ENCODE data around the gene TUBB1.
A peak's percentile ranks its signal among the peaks of the same experiment; 100 is the strongest.
"Not testable (repeated sequence)": the region's sequence is repeated elsewhere in the genome, so short reads cannot be mapped to it uniquely, and the experiment has no call there.

TUBB1 gene

GRCh38 chr20:59040667-59041066 lies 21.4 kb downstream of the TUBB1 start:
- TF ChIP-seq EZH2 (optimal IDR thresholded peaks at IDR 0.05; ENCODE audit: low read depth, low read length) (no peak), EZH2phosphoT487 (IDR thresholded peaks at IDR 0.05; ENCODE audit: low read length) (no peak), CTCF (IDR thresholded peaks at IDR 0.05; ENCODE audit: low read length) (no peak)
- Histone ChIP-seq H3K79me2 (ENCODE audit: low read length) (peaks cover 69% of the 10 kb centered on the region), H3K4me2 (ENCODE audit: low read depth, low read length) (peak overlapping the region; percentile 72; the same call in 1 of the 2 replicates), H4K20me1 (ENCODE audit: insufficient read depth, low read length) (0 out of 2 replicates have a peak, but pooled peaks cover 4% of the 10 kb centered on the region), H3K4me1 (ENCODE audit: low read length) (peaks cover 14% of the 10 kb centered on the region), H3K9me3 (replicated peaks; ENCODE audit: insufficient read depth, low read length) (no peaks in the 10 kb centered on the region), H3K4me3 (ENCODE audit: low read length) (no peak overlapping the region), H3K9me2 (replicated peaks; ENCODE audit: insufficient read depth, low read length) (no peaks in the 10 kb centered on the region), H3K27me3 (replicated peaks; ENCODE audit: insufficient read depth, low read length) (no peaks in the 10 kb centered on the region), H3F3A (ENCODE audit: insufficient read depth, low read length) (no peaks in the 10 kb centered on the region), H3K27ac (ENCODE audit: low read length) (no peak overlapping the region), H2AFZ (ENCODE audit: low read length) (no peak overlapping the region), H3K36me3 (replicated peaks; ENCODE audit: insufficient read depth, low read length) (peaks cover 12% of the 10 kb centered on the region), H3K9ac (ENCODE audit: low read length) (no peak overlapping the region)
- no peak for DNase-seq

GRCh38 chr20:59041487-59041886 lies 22.3 kb downstream of the TUBB1 start:
- H3K9me2 ChIP-seq (replicated peaks; ENCODE audit: insufficient read depth, low read length); H4K20me1 ChIP-seq (ENCODE audit: insufficient read depth, low read length); H3K27ac ChIP-seq (ENCODE audit: low read length); DNase-seq; H2AFZ ChIP-seq (ENCODE audit: low read length); H3K27me3 ChIP-seq (replicated peaks; ENCODE audit: insufficient read depth, low read length); H3F3A ChIP-seq (ENCODE audit: insufficient read depth, low read length); H3K9me3 ChIP-seq (replicated peaks; ENCODE audit: insufficient read depth, low read length): not testable (repeated sequence)
- peak overlapping the region; percentile 72 for H3K4me2 ChIP-seq (ENCODE audit: low read depth, low read length)
- H3K36me3 ChIP-seq (replicated peaks; ENCODE audit: insufficient read depth, low read length), result peaks cover 12% of the 10 kb centered on the region
- peak overlapping the region; percentile 72; the same call in 1 of the 2 replicates for H3K9ac ChIP-seq (ENCODE audit: low read length)
- peaks cover 14% of the 10 kb centered on the region for H3K4me1 ChIP-seq (ENCODE audit: low read length)
- peaks cover 60% of the 10 kb centered on the region for H3K79me2 ChIP-seq (ENCODE audit: low read length)
- H3K4me3 ChIP-seq (ENCODE audit: low read length), result peak overlapping the region; percentile 81

GRCh38 chr20:59042151-59042795 lies 23.0 kb downstream of the TUBB1 start, which contains the start of gene PRELID3B:
Gene PRELID3B (minus strand): TSS chr20:59042786. CDS start chr20:59042730, 56 bp downstream.
- Histone ChIP-seq H3K27me3 (replicated peaks; ENCODE audit: insufficient read depth, low read length) (no peaks in the 10 kb centered on the region), H3K4me2 (ENCODE audit: low read depth, low read length) (peak within 1 kb of the TSS; percentile 98), H3K4me1 (ENCODE audit: low read length) (peaks cover 14% of the 10 kb centered on the region), H3K27ac (ENCODE audit: low read length) (peak within 1 kb of the TSS; percentile 36; the same call in 1 of the 2 replicates), H3K36me3 (replicated peaks; ENCODE audit: insufficient read depth, low read length) (peaks cover 6% of the 10 kb centered on the region; the same call in 1 of the 2 replicates), H3K79me2 (ENCODE audit: low read length) (peaks cover 53% of the 10 kb centered on the region), H3K9me3 (replicated peaks; ENCODE audit: insufficient read depth, low read length) (no peaks in the 10 kb centered on the region), H2AFZ (ENCODE audit: low read length) (peak within 1 kb of the TSS; percentile 98), H3K9me2 (replicated peaks; ENCODE audit: insufficient read depth, low read length) (no peaks in the 10 kb centered on the region), H3K9ac (ENCODE audit: low read length) (peak within 1 kb of the TSS; percentile 72), H3F3A (ENCODE audit: insufficient read depth, low read length) (no peaks in the 10 kb centered on the region), H4K20me1 (ENCODE audit: insufficient read depth, low read length) (0 out of 2 replicates have a peak, but pooled peaks cover 4% of the 10 kb centered on the region), H3K4me3 (ENCODE audit: low read length) (peak within 1 kb of the TSS; percentile 81)
- DNase-seq, result no peak
- TF ChIP-seq CTCF (IDR thresholded peaks at IDR 0.05; ENCODE audit: low read length) (no peak), EZH2phosphoT487 (IDR thresholded peaks at IDR 0.05; ENCODE audit: low read length) (no peak), EZH2 (optimal IDR thresholded peaks at IDR 0.05; ENCODE audit: low read depth, low read length) (no peak)
